Neural crest cell (in vitro differentiated cells): Measurements from ENCODE around the gene LRRK1. TPM values are rescaled to one million over a fixed set of nuclear protein-coding genes. Genes with fewer than 3 reads are reported as not detected.
A peak's percentile ranks its signal among the peaks of the same experiment; 100 is the strongest.

Source experiments
- DNase-seq: peaks from one replicate; pipeline ENCODE4 v3.0.0; 2021; ENCODE audit warnings: low read depth, mixed read lengths, low spot score
- H3K27ac Mint-ChIP-seq: one replicate; pipeline ENCODE4 v1.8.0; 2021; ENCODE audit warnings: mild to moderate bottlenecking, mixed read lengths; ENCODE audit not compliant: unreplicated experiment
- H3K27me3 Mint-ChIP-seq: 2 replicates; pipeline ENCODE4 v1.8.0; 2021; ENCODE audit warnings: low read depth, mild to moderate bottlenecking, mixed read lengths
- H3K36me3 Mint-ChIP-seq: 2 replicates; pipeline ENCODE4 v1.8.0; 2021; ENCODE audit warnings: low read depth, mild to moderate bottlenecking, mixed read lengths
- H3K4me1 Mint-ChIP-seq: 2 replicates; pipeline ENCODE4 v1.8.0; 2021; ENCODE audit warnings: mixed read lengths
- H3K4me3 Mint-ChIP-seq: one replicate; pipeline ENCODE4 v1.8.0; 2021; ENCODE audit warnings: mild to moderate bottlenecking, mixed read lengths
- H3K9me3 Mint-ChIP-seq: 2 replicates; pipeline ENCODE4 v1.8.0; 2021; ENCODE audit warnings: mixed read lengths
- CTCF ChIP-seq: fragments of 200-600 bp; sonication (generic); conservative IDR thresholded peaks from 2 replicates; pipeline ENCODE4 v1.5.0; 2021; ENCODE audit warnings: antibody characterized with exemption, mild to moderate bottlenecking
- long read RNA-seq: library from polyadenylated mRNA; unstranded; transcript quantifications from one replicate; pipeline ENCODE4 v2.0.0, GENCODE V29; 2020
- total RNA-seq: library from RNA; stranded (reverse); gene quantifications from 2 replicates; pipeline ENCODE4 v1.2.1, GENCODE V29; 2021

LRRK1 gene, protein sequence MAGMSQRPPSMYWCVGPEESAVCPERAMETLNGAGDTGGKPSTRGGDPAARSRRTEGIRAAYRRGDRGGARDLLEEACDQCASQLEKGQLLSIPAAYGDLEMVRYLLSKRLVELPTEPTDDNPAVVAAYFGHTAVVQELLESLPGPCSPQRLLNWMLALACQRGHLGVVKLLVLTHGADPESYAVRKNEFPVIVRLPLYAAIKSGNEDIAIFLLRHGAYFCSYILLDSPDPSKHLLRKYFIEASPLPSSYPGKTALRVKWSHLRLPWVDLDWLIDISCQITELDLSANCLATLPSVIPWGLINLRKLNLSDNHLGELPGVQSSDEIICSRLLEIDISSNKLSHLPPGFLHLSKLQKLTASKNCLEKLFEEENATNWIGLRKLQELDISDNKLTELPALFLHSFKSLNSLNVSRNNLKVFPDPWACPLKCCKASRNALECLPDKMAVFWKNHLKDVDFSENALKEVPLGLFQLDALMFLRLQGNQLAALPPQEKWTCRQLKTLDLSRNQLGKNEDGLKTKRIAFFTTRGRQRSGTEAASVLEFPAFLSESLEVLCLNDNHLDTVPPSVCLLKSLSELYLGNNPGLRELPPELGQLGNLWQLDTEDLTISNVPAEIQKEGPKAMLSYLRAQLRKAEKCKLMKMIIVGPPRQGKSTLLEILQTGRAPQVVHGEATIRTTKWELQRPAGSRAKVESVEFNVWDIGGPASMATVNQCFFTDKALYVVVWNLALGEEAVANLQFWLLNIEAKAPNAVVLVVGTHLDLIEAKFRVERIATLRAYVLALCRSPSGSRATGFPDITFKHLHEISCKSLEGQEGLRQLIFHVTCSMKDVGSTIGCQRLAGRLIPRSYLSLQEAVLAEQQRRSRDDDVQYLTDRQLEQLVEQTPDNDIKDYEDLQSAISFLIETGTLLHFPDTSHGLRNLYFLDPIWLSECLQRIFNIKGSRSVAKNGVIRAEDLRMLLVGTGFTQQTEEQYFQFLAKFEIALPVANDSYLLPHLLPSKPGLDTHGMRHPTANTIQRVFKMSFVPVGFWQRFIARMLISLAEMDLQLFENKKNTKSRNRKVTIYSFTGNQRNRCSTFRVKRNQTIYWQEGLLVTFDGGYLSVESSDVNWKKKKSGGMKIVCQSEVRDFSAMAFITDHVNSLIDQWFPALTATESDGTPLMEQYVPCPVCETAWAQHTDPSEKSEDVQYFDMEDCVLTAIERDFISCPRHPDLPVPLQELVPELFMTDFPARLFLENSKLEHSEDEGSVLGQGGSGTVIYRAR (N-terminal part only)
- 1.7 and 2.5 TPM in 2 replicates for total RNA-seq
- long read RNA-seq = 0 reads

DNA sequence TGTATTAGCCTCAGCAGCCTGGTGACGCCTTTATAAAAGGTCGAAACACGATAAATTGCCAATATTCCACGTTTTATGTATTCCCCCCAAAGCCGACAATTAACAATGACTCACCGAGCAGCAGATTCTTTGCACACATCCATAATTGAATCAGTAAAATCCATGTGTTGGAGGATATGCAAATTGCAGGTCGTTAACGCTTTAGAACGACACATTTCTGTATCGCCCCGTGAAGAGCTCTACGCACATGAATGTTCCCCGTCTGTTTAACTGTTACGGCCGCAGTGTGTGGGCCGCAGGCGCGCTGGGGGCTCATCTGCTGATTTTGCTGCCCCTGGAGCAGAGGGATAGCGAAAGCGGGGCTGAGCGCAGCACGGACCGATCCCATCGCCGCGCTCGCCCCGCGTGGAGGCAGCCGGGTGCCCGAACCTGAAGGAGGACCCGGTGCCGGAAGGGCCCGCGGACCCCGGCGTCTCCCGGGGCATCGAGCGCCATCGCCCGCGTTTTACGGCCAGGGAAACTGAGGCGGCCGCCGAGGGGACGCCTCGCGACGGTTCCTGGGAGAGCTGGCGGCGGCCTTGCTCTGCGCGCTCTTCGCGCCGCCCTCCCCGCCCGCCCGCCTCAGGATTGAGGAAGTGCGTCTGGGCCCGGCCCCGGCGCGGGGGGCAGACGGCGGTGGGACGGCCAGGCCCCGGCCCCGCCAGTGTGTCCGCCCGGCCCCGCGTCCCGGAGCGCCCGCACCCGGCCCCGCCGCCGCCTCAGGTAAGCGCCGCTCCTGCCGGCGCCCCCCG lies at the start of gene LRRK1:
LRRK1 (plus strand) TSS at position 668 of the 791 bp plus-strand sequence. CDS start 5,276 bp downstream, outside the sequence.
- Mint-ChIP-seq H3K4me1 (peaks cover 14% of the 10 kb centered on the region), H3K36me3 (peaks cover 2% of the 10 kb centered on the region), H3K4me3 (peak within 1 kb of the TSS; percentile 75), H3K27me3 (peaks cover 85% of the 10 kb centered on the region), H3K9me3 (peaks cover 3% of the 10 kb centered on the region), H3K27ac (no peak within 1 kb of the TSS)
- no peak for DNase-seq
- TF ChIP-seq CTCF = no peak

DNA sequence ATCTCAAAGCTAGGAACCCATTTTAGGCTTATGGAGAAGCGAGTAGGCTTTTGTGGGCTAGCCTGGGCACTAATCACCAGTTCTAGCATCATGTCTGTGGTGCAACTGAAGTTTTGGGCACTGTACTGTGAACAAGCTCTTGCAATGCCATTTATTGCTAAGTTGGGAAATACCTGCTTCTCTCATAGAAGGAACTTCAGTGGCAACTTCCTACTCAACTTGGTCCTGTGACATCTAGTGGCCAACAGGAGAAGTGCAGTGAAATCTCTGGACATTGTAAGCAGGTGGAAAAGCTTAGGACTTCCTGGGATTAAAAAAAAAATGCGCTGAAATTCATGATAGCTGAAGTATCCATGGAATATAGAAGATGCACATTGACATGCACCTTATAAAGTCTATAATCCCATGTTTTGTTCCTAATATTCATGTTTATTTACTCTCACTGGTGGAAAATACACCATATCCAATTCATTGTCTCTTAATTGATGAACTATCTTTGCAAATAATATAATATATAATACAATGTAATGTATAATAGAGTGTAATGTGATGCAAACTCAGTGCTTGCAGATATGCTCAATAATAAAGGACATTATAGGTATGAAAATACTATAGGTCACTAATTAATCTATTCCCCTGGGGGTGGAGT lies 46.0 kb upstream of the LRRK1 start:
- Mint-ChIP-seq H3K9me3 (peaks cover 4% of the 10 kb centered on the region), H3K36me3 (no peaks in the 10 kb centered on the region), H3K4me1 (no peaks in the 10 kb centered on the region), H3K27ac (no peak overlapping the region), H3K4me3 (no peak overlapping the region), H3K27me3 (peaks cover 45% of the 10 kb centered on the region)
- peak; percentile 84 for TF ChIP-seq CTCF
- DNase-seq = peak; percentile 56

- no peak for TF ChIP-seq CTCF
- Mint-ChIP-seq H3K36me3 (no peaks in the 10 kb centered on the region), H3K9me3 (no peaks in the 10 kb centered on the region), H3K4me3 (no peak overlapping the region), H3K27ac (no peak overlapping the region), H3K4me1 (peaks cover 9% of the 10 kb centered on the region), H3K27me3 (peaks cover 57% of the 10 kb centered on the region)
- no peak for DNase-seq
Observed at GRCh38 chr15:100875495-100875894, 43.7 kb upstream of the LRRK1 start.

- Mint-ChIP-seq H3K9me3 (no peaks in the 10 kb centered on the region), H3K36me3 (no peaks in the 10 kb centered on the region), H3K27me3 (peaks cover 62% of the 10 kb centered on the region), H3K27ac (no peak overlapping the region), H3K4me3 (no peak overlapping the region), H3K4me1 (peaks cover 14% of the 10 kb centered on the region)
- no peak for DNase-seq
- no peak for TF ChIP-seq CTCF
Observed at GRCh38 chr15:100875976-100876375, 43.2 kb upstream of the LRRK1 start.
